RWPE1 (cell line): Measurements from ENCODE around the gene PCBP3.

Experiments
- CTCF ChIA-PET: fragments of 350-600 bp; sonication (Branson Sonifier 250); formaldehyde crosslinking; extraction: SDS; loops from one replicate; lab custom pipeline; 2021; lab: Yijun Ruan, JAX
- POLR2A ChIA-PET: fragments of 400-600 bp; formaldehyde crosslinking; extraction: SDS; loops from one replicate; lab custom pipeline; 2020; ENCODE audit warnings: antibody characterized with exemption; ENCODE audit not compliant: low non-redundant PET; lab: Yijun Ruan, JAX
- DNase-seq: peaks from one replicate; pipeline ENCODE4 v3.0.0; 2012; ENCODE audit warnings: low spot score
- H3K27ac ChIP-seq: fragments of 450-650 bp; 2 replicates; pipeline ENCODE4 v1.5.1; 2017
- CTCF ChIP-seq: fragments of 450-650 bp; conservative IDR thresholded peaks from 2 replicates; pipeline ENCODE4 v1.5.1; 2017; ENCODE audit warnings: low read depth, mild to moderate bottlenecking

The PCBP3 gene

DNA sequence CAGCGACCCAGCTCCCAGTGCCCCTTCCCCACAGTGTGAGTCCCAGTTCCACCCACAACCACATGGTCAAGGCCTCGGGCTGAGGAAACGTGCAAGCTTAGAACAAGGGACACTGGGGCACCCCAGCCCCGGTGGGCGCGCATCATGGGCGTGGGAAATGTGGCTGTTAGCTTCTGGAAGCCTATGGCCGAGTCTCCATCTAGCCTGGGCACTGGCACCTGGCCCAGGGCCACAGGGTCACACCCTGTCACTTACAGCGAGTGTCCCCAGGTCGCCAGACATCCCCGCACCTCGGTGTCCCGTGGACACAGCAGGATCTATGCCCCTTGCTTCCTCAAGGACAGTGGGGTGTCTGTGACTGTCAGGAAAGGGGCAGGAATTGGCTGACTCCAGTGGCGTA lies 301.1 kb downstream of the PCBP3 start:
- ChIA-PET CTCF (no interaction called here), POLR2A (no interaction called here)
- DNase-seq, result no peak
- no peak for TF ChIP-seq CTCF
- no peak overlapping the region for H3K27ac ChIP-seq

DNA sequence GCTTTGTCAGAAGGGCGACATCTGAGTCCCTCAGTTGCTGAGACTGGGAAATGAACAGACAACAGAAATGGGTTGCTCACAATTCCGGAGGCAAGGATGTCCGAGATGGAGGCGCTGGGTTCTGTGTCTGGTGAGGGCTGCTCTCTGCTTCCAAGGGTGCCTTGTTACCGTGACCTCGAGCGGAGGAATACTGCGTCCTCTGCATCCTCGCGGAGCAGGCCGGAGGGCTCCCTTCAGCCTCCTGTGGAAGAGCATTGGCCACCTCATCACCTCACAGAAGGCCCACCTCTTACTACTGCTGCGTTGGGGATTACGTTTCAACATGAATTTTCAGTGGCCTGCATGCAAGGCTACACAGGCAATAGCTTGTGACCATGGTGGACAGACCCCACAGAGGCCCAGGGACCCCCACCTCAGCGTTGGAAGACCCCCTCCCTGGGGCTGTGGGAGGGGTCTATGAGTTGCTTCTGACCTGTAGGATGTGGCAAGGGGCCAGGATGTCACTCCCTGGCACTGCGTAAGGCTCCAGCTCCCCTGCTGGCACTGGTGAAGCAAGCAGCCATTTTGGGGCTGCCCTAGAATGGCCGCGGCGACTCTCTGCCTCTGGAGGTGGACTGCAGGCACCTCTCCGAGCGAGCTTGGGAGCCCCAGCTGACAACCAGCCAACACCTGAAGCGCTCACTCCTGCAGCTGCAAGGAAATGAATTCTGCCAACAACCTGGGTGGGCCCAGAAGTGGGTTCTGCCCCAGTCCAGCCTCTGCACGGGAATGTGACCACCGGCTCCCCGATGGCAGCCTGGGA lies 301.7 kb downstream of the PCBP3 start:
- no peak overlapping the region for H3K27ac ChIP-seq
- CTCF ChIA-PET, result no interaction called here
- POLR2A ChIA-PET, result no interaction called here
- no peak for TF ChIP-seq CTCF
- DNase-seq, result no peak

- no peak for DNase-seq
- POLR2A ChIA-PET, result no interaction called here
- CTCF ChIA-PET, result no interaction called here
These were observed 302.3 kb downstream of the PCBP3 start for GRCh38 chr21:45945868-45946210.

DNA sequence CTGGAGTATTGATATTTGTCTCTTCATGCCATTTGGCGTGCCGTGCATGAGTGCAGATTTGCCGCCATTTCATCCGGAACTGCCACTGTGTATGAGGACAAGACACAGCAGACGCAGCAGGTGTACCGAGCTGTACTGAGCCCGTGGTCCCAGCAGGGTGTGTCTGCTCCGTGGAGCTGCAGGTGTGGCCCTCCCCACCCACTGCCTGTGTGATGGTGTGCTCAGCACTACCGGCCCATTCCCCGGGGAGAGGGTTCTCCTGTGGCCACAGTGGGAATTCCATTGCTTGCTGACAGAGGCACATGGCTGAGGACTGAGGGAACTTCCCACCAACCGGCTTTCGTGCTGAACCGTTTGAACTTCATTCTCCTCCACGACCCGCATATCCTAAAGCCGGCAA lies 303.8 kb downstream of the PCBP3 start:
- DNase-seq, result no peak
- TF ChIP-seq CTCF, result no peak
- no peak overlapping the region for H3K27ac ChIP-seq
- CTCF ChIA-PET, result no interaction called here
- POLR2A ChIA-PET, result no interaction called here

More at GRCh38 chr21:45945868-45946210, 302.3 kb downstream of the PCBP3 start:
- no peak overlapping the region for H3K27ac ChIP-seq
- TF ChIP-seq CTCF, result no peak

DNA sequence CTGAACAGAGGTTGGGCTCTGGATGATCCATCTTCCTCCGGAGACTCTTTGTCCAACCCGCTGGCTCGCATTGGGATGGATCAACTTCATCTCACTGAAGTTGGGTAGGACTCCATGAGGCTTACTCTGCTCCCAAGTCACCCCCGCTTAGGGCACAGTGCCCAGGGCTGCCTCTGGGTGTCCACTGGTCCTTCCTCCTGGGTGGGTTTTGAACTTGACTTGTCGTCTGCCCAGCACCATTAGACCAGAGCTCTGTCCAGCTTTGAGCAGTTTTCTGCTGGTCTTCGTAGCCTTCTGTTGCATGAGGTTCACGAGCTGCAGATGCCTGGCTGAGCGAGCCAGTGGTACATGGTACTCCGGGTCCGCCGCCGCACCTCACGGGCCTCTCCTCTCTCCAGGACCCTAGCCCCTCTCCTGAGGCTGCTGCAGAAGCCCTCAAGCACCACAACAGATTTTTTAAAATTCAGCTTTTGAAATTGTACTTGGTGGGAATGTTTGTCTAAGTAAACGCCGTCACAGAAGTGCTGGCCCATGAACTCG lies 304.3 kb downstream of the PCBP3 start:
- no peak overlapping the region for H3K27ac ChIP-seq
- POLR2A ChIA-PET, result no interaction called here
- CTCF ChIA-PET, result no interaction called here
- TF ChIP-seq CTCF, result no peak
- DNase-seq, result no peak

DNA sequence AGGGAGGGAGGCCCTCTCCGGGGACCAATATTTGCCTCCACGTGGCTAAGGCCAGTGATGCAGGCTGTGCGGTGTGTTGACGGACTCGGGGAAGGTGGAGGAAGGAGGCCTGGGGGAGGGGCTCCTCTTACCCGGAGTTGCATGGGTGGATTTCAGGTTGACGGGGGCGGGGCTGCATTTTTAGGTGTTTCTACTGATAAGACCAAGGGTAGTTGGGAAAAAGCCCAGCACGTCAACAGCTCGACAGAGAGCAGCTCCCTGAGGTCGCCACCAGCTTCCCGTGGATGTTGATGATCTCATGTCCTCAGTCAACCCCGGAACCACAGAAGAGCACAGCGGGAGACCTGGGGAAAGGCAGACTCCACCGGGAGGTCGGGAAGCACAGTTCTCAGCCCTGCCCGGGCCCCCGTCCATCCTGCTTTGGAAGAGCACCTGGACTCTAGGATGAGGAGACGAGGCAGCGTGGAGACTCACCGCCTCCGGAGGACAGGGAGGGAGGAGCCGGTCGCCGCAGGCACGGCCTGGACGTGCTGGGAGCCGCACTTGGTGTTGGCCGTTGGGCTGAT lies 305.1 kb downstream of the PCBP3 start:
- no peak for TF ChIP-seq CTCF
- CTCF ChIA-PET, result no interaction called here
- POLR2A ChIA-PET, result no interaction called here
- no peak for DNase-seq
- peak overlapping the region; percentile 65 for H3K27ac ChIP-seq
